GM18858 (cell line): ENCODE measurements around the gene POU3F2.

Experiments
- ATAC-seq: cut with Tn5 transposase; IDR thresholded peaks from one replicate; pipeline ENCODE4 v1.9.1; 2021; ENCODE audit not compliant: unreplicated experiment

Gene POU3F2

DNA sequence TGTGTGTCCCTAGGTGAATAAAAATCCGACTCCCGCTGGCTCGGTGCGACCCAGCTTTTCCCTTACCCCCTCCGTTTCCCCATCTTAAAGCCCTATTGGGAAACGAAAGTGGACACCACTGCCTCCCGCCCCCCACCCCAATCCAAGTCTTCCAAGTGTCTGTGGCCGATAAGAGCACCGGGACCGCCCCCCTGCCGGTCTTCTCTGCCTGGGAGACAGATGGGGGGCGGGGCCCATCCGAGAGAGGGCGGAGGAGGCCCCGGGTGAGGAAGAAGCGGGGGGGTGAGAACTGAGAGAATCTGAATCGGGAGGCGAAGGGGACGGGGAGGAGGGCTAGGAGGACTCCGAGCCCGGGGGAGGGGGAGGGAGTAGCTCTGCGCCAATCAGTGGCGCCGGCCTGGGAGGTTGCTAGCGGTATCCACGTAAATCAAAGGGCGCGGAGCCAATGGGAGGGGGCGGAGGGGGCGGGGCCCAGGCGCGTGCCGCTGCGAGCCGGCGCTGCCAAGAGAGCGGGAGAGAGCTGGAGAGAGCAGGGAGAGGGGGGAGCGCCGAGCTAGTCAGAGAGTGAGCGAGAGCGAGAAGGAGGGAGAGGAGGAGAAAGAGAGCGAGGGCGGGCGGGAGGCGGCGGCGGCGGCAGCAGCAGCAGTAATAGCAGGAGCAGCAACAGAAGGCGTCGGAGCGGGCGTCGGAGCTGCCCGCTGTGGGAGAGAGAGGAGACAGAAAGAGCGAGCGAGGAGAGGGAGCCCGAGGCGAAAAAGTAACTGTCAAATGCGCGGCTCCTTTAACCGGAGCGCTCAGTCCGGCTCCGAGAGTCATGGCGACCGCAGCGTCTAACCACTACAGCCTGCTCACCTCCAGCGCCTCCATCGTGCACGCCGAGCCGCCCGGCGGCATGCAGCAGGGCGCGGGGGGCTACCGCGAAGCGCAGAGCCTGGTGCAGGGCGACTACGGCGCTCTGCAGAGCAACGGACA lies at the start of gene POU3F2:
Gene POU3F2 (plus strand): TSS at position 515 of the 972 bp plus-strand sequence. CDS start 300 bp downstream, at position 815.
- peak; percentile 61 for ATAC-seq

DNA sequence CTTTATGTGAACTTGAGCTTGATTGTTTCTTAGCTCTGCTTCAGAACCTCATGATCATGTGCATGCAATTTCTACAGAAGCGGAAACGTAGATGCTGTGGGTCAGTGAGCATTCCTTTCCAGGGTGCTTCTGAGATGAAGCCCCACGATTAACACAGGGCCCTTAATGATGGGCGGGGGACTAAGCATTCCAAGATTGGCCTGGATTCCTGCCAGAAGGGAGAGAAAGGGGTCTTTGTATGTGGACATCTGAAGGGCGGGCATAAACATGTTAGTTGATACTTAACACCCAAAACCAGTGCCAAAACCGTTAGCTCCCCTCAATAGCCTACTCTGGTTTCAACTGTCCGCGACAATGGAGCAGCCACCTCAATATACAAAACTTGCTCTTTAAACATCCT lies 46.9 kb upstream of the POU3F2 start:
- ATAC-seq: no peak

GRCh38 chr6:98787961-98788360 lies 46.4 kb upstream of the POU3F2 start:
- ATAC-seq: no peak

- no peak for ATAC-seq
Observed at GRCh38 chr6:98794307-98794842, 40.0 kb upstream of the POU3F2 start.

GRCh38 chr6:98797217-98797994 lies 37.0 kb upstream of the POU3F2 start:
- ATAC-seq: no peak

- ATAC-seq: no peak
Observed at GRCh38 chr6:98800866-98801265, 33.5 kb upstream of the POU3F2 start.

DNA sequence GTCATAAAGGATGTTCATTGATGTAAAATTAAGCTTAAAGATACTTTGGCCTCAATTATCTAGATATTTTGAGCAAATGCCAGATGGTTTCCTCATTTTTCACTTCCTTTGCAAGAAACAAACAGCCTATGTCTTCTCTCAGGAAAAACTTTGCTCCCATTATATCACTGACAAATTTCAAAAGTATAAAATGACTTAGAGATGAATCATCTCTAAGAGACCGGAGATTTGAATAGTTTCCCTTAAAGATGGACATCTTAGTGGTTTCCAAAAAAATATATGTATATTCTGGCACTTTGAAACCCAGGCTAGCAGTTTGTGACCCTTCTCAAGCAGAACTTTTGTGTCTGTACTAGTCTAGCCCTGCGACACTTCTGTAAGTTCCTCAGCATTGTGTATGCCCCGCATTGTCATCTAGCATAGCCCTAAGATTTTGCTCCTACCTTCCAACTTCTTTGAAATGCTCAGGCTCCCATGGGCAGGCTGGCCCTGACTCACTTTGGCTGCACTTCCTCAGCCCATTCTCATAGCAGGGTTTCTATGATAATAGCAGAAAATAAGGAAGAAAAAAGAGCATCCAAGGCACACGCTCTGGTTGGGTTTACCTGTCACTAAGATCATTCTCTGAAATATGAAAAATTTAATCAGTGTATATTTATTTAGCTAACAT lies 25.7 kb upstream of the POU3F2 start:
- ATAC-seq: no peak

- ATAC-seq: no peak
Observed at GRCh38 chr6:98812220-98812619, 22.2 kb upstream of the POU3F2 start.

GRCh38 chr6:98816799-98817198 lies 17.6 kb upstream of the POU3F2 start:
- no peak for ATAC-seq

DNA sequence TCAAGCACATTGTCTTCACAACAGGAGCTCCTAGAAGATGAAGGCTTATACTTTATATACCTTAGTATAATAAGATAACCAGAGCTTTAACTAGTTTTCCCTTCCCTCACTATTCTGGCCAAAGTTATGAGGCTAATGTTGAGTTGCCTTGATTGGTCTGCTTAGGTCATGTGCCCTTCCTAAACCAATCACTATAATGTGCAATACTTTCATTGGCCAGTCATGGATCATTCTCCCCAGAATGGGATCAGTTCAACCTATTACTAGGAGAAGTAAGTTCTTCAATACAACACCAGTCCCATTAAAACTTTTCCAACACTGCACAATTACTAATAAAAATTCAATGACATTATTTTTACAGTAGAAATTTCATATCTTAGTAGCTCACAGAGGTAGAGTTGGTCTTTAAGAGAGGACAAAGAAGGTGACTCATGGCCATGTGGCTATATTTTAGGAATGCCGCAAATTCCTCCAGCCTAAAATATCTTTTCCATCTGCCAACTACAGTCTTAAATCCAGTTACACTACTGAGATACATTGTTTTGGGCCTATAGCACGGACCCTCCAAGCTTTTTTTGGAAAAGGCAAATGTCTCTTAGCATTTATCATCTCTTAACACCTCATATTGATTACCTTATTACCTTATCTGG lies 12.5 kb upstream of the POU3F2 start:
- ATAC-seq: no peak

GRCh38 chr6:98823428-98824161 lies 10.8 kb upstream of the POU3F2 start:
- no peak for ATAC-seq

- ATAC-seq: no peak
Observed at GRCh38 chr6:98824162-98824901, 10.0 kb upstream of the POU3F2 start.

DNA sequence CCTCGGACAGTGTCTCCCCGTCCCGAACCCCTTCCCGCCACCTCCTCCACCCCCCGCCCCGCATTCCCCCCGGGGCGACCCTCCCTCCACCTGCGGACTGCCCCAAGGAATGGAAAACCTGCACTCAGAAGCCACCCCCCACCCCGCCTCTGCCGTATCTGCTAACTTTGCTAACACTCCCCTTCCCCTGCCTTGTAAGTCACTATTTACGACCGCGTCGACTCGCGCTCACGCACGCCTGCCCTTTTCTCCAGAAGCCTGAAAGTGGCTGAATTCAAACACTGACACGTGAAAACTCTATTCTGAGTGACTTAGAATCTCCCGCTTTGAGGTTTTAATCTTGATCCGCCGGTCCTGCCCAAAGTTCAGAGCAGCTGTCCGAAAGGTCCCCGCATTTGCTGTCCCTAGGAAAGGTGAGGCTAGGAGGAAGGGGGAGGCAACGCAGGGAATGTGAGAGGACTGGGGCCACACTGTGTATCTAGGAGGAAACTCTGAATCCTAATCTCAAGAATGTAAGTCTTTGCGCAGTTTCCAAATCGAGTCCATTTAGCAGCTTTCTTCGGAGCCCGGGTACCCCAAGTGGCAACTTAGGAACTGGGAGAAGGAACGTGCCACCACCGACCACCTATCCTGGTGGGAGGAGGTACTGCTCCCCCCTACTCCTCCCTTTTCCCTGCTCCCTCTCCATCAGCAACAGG lies 9.3 kb upstream of the POU3F2 start:
- ATAC-seq: no peak

GRCh38 chr6:98825600-98826230 lies 8.7 kb upstream of the POU3F2 start:
- ATAC-seq: no peak

DNA sequence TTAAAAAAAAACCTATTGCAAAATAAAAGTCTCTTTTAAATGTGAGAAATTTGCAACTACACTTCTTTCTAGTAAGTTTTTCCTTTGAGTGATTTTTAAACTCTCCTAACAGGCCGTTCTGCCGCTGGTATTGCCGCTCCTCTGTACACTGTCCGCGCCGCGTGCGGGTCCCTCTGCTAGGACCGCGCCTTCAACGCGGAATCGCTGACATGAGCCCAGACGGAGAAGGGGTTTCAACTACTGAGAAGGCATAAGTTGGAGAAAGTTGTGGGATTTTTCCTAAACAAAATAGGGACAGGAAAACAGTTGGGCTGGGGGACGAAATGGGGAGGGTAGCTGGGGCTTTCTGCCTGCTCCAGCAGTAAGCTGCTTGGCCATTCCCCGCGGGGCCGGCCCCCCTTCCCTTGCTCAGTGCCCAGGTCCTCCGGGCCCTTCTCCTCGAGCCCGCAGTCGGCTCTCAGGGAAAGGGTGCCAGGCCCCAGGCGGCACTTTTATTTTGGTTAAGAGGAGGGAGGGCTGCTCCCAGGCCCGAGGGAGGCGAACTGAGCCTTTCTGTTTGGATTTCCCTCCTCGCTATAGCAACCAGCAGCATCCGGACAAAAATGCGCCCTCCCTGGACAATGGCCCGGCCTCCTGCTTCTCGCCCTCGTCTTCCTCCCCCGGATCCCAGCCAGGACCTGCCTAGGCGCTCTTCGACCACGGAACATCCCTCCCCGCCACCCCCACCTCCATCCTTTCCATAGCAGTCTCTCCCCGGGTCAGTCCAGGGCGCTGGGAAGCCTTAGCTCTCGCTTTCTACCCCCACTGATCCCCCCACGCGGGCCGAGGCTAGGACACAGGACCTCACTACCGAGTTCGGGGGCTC lies 6.8 kb upstream of the POU3F2 start:
- no peak for ATAC-seq

DNA sequence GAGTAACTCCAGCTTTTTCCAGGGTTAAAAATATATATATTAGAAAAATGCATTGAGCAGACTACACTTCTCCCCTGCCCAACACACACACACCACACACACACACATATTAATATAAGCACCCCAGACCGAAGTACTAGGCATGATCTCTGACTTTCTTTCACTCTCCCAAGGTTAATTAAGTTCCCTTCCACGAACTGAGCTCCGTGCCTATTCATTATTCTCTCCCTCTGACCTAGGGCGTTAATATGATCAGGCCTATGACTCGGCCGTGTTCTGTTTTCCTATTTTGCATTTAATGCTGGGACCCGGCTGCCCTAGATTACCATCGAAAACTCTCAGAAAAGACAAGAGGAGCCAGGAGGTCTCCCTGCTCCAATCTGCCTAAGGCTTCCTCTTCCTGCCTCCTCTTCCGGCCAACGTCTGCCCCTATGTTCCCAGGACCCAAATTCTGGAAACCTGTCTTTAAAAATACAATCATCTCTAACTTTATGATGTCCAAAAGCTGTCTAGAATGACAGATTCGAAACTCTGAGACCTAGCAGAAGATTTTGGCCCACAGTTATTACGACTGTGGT lies 6.1 kb upstream of the POU3F2 start:
- ATAC-seq: no peak

DNA sequence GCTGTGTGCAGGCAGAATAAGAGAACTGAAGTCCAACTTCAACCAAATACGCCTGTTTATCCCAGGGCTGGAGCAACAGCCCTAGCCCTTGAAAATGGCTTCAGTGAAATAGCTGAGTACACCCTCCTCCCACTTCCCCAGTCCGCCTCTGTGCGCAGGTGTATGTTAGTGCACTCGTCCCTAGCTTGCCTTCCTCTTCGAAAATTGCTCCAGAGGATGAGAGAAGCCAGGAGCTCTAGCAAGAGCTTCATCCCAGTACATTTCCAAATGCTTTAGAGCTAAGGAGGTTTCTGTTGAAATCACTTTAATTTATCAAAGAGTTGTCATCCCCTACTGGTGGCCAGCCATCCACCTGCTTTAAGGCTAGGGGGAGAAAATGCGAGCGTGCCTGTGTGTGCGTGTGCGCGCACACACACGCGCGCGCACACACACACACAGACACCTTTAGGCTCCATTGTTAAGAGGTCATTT lies 5.4 kb upstream of the POU3F2 start:
- no peak for ATAC-seq
